ENCODE measurements around the gene NAT14. TPM values are rescaled to one million over a fixed set of nuclear protein-coding genes. Genes with fewer than 3 reads are reported as not detected.
A peak's percentile ranks its signal among the peaks of the same experiment; 100 is the strongest.

The NAT14 gene
- total RNA-seq, 2 experiments from 2014 or later, result 11.7 TPM

DNA sequence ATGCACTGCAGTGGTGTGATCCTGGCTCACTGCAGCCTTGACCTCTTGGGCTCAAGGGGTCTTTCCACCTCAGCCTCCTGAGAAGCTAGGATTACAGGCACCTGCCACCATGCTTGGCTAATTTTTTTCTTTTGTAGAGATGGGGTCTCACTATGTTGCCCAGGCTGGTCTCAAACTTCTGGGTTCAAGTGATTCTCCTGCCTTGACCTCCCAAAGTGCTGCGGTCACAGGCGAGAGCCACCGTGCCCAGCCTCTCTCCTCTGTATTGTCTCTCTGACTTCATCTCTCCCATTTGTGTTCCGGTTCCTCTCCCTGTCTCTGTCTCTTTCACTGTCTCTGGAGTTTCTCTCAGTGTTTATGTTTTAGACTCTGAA, 18.8 kb upstream of the NAT14 start:
- no peak overlapping the region for H3K4me3 Mint-ChIP-seq
- peaks cover 16% of the 10 kb centered on the region for H3K4me1 Mint-ChIP-seq
- peaks cover 2% of the 10 kb centered on the region for H3K27me3 Mint-ChIP-seq
- DNase-seq, result no peak
- no peaks in the 10 kb centered on the region for H3K36me3 Mint-ChIP-seq (ENCODE audit: low read depth)
- CTCF ChIA-PET, result interaction anchor here (1.1 to 3.0 kb wide), 3 partner anchors 8 to 166 kb away, joined by 3 to 22 read pairs (median 4); no protein-coding TSS in a partner anchor
- no peak overlapping the region for H3K27ac Mint-ChIP-seq
- POLR2A ChIA-PET, result no interaction called here
- no peaks in the 10 kb centered on the region for H3K9me3 Mint-ChIP-seq

DNA sequence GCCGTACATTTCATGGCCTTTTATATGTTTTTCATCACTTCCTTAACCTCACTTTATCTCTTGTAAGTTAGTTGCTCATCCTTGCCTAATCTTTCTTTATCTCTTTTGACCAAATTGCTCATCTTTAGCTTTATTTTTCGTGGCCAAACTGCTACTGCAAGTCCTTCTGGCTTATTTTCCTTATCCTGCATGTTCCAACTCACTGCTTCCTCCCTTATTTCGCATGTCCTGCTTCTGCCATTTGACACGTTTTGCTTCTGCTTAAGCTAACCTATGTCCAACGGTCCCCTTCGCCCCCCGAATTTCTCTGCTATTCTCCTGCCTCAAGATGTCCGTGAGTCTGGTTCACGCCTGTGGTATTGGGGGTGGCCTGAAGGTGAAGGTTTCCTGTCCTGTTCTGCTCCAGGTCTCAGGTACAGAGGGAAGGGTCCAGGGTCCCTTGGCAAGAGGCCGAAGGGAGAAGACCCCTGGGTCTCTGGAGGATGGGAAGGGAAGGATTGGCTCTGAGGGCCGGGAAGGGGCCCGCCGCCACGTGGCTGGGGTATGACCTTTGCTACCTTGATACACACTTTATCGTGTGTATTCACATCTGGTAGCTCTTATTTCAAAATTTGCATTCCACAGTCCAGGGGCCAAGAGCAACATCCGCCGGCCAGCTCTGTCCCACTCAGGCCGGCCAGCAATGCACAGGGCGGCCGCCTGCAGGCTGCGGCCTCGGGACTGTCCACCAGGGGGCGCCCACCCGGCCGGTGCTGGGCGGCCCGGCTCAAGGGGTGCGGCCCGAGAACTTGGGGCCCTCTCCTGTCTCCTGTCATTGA, 17.5 kb upstream of the NAT14 start:
- Mint-ChIP-seq H3K9me3 (no peaks in the 10 kb centered on the region), H3K27ac (peak overlapping the region; percentile 9), H3K36me3 (ENCODE audit: low read depth) (no peaks in the 10 kb centered on the region), H3K27me3 (peaks cover 2% of the 10 kb centered on the region), H3K4me3 (no peak overlapping the region), H3K4me1 (peaks cover 7% of the 10 kb centered on the region)
- ChIA-PET CTCF (interaction anchor here (0.5 to 3.0 kb wide), 16 partner anchors 9 to 1377 kb away, joined by 3 to 22 read pairs (median 3); partner anchors contain the start of genes U2AF2 and ZNF628), POLR2A (interaction anchor here (0.5 kb wide), 1 partner anchor 9 kb away, joined by 3 read pairs; the partner anchor contains the start of gene ZNF628)
- DNase-seq, result peak; percentile 65

DNA sequence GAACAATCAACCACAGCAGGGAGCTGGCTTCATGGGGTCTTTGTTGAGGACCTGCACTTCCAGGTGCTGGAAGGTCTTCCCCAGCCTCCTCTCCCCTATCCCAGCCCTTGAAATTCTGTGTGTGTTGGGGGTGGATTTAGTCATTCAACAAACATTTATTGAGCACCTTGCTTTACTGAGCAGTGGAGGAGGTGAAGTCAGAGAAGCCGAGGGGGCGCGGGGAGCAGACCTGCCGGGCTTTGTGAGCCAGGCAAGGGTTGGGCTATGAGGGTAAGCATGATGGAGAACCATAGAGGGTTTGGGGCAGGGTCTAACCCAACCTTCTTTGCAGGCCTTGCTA, 17.0 kb upstream of the NAT14 start:
- DNase-seq, result no peak
- H3K4me1 Mint-ChIP-seq, result peaks cover 3% of the 10 kb centered on the region
- no peak overlapping the region for H3K27ac Mint-ChIP-seq
- H3K27me3 Mint-ChIP-seq, result peaks cover 2% of the 10 kb centered on the region
- H3K9me3 Mint-ChIP-seq, result no peaks in the 10 kb centered on the region
- H3K4me3 Mint-ChIP-seq, result no peak overlapping the region
- H3K36me3 Mint-ChIP-seq (ENCODE audit: low read depth), result no peaks in the 10 kb centered on the region
- ChIA-PET CTCF (interaction anchor here (0.5 to 3.0 kb wide), 14 partner anchors 9 to 797 kb away, joined by 3 to 22 read pairs (median 5); partner anchors contain the start of gene ZNF628), POLR2A (no interaction called here)

DNA sequence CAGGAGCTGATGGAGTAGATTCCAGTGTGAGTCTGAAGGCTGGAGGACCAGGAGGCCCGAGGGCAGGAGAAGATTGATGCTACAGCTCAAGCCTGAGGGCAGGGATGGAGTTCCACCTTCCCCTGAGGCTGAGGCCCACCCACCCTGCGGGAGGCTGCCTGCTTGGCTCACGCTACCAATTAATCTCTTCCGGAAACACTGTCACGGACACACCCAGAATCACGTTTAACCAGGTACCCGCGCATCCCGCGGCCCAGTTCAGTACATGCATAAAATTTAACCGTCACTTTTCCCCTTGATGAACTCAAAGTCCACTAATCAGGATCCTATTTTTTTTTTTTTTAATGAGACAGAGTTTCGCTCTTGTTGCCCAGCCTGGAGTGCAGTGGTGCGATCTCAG, 13.7 kb upstream of the NAT14 start:
- Mint-ChIP-seq H3K9me3 (no peaks in the 10 kb centered on the region), H3K4me1 (peaks cover 6% of the 10 kb centered on the region), H3K4me3 (no peak overlapping the region), H3K27me3 (peaks cover 2% of the 10 kb centered on the region), H3K27ac (no peak overlapping the region), H3K36me3 (ENCODE audit: low read depth) (no peaks in the 10 kb centered on the region)
- ChIA-PET POLR2A (no interaction called here), CTCF (interaction anchor here (1.3 kb wide), 1 partner anchor 33 kb away, joined by 8 read pairs; no protein-coding TSS in a partner anchor)
- no peak for DNase-seq

DNA sequence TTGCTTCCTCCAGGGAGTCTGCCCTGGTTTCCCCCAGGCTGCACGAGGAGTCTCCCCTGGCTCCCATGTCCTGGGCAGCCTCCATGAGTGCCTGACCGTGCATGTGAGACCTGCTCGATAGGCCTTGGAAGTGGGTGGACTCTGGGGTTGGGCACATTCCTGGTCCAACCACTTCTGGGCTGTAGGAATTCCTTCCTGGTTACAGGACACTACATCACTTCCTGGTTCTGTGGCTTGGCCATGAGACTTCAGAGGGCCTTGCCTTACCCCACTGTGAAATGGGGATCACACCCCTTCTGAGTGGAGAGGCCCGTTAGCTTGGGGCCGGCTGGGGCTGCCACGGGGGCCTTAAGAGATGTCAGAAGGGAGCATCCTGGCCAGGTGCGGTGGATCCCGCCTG, 12.5 kb upstream of the NAT14 start:
- Mint-ChIP-seq H3K9me3 (no peaks in the 10 kb centered on the region), H3K4me3 (no peak overlapping the region), H3K36me3 (ENCODE audit: low read depth) (no peaks in the 10 kb centered on the region), H3K27me3 (no peaks in the 10 kb centered on the region), H3K4me1 (peaks cover 10% of the 10 kb centered on the region), H3K27ac (no peak overlapping the region)
- DNase-seq, result no peak
- CTCF ChIA-PET, result no interaction called here
- POLR2A ChIA-PET, result no interaction called here

DNA sequence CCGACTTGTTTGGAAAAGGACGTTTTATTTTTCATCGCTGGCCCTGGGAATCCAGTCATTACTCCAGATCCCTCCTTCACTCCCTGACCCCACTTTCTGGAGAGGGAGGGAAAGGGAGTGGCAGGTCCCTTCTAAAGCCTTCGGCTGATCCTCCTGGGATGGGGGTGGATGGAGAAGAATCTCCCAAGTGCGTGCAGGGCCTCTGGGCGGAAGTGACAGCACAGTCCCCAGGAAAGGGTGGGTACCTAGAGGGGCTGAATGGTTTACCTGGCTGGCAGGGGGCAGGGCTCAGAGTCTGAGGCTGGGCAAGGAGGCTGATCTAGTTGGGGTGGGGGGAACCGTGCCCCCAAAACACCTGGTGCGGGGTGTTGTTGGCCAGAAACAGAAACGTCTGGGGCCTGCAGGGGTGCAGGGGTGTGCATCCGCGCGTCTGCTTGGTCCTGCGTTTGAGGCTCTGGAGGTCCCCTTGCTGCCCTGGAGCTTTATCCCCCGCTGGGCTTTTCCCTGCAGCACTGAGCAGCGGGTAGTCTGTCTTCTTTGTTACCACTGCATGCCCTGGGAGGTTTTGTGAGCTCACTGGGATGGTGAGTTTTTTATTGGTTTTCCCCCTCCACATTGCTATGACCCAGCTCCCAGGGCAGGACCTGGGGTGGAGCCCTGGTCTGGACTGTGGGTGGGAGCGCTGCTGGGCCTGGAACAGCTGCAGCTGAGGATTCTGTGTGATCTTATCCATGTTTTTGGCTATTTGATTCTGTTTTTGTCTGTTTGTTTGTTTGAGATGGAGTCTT, 11.6 kb upstream of the NAT14 start:
- POLR2A ChIA-PET, result no interaction called here
- H3K4me1 Mint-ChIP-seq, result peaks cover 16% of the 10 kb centered on the region

DNA sequence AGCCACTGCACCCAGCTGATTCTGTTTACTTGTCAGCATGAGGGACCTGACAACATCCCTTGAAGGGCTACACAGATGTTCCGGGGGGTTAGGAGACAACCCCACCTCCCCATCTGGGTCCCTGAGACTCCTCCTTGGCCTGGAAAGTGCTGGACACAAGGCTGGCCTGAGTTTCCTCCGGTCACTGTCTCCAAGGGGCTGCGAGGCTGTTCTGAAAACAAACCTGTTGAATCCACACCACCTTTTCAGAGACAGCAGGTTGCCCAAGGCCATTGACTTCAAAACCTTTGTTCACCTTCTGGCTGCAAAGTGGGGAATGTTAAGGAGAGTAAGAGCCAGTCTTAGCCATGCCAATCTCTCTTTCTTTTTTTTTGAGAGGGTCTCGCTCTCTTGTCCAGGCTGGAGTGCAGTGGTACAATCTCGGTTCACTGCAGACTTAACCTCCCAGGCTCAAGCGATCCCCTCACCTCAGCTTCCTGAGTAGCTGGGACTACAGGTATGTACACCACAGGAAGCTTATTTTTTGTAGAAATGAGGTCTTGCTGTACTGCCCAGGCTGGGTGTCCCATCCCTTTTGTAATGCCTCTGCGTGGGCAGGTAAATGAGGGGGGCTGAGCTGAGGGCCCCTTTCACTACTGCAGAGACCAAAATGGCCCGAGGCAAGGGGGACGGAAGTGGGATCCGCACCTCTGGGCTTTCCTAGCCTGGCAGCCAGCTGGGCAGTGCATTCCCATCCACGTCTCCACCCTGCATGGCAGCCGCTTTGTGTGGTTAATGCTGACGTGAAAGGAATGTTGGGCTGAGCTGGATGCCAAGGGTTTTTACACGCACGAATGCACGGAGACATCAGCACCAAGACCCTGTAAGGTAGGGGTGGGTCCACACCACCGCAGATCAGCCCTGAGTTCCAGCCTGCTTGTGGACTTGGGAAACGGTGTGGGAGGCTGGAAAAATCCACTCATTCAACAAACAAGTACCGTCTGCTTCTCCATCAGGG, 10.4 kb upstream of the NAT14 start:
- no peak for DNase-seq
- Mint-ChIP-seq H3K27me3 (no peaks in the 10 kb centered on the region), H3K4me1 (peaks cover 26% of the 10 kb centered on the region), H3K27ac (no peak overlapping the region), H3K9me3 (no peaks in the 10 kb centered on the region), H3K4me3 (no peak overlapping the region), H3K36me3 (ENCODE audit: low read depth) (no peaks in the 10 kb centered on the region)
- ChIA-PET POLR2A (no interaction called here), CTCF (interaction anchor here (2.1 kb wide), 1 partner anchor 29 kb away, joined by 8 read pairs; no protein-coding TSS in a partner anchor)

More for the DNA sequence above, 11.6 kb upstream of the NAT14 start:
- no peak for DNase-seq
- Mint-ChIP-seq H3K36me3 (ENCODE audit: low read depth) (no peaks in the 10 kb centered on the region), H3K27ac (peak overlapping the region; percentile 72), H3K27me3 (no peaks in the 10 kb centered on the region), H3K4me3 (no peak overlapping the region), H3K9me3 (no peaks in the 10 kb centered on the region)
- CTCF ChIA-PET, result interaction anchor here (1.3 to 2.1 kb wide), 2 partner anchors 12 to 30 kb away, joined by 3 to 8 read pairs; partner anchors contain the start of gene ISOC2

DNA sequence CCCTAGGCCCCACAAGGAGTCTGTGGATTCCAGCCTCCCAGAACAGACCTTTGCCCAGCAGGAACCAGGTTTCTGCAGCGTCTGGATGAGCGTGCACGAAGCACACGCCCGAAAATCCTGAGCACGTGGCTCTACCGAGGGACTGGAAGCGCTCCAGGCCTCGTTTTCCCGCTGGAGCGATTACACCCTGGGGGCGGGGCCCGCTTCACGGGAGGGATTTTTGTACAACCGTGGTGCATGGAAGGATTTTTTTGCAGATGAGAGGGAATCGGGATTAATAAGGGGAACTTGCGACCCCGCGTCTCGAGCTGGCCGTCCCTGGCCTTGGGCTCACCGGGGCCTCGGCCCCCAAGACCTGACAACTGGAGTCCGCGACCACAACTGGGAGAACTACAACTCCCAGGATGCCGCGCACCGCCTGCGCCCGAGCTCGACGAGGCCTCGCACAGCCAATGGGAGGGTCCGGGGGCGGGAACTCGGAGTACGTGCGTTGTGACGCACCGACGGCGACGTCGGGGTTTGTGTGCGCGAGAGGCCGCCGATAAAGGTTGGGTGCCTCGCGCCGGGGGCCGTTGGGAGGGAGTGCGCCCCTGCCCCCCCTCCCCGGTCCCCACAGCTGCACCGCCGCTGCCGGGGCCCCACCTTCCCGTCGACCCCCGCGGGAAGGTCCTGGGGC, 8.8 kb upstream of the NAT14 start, which contains the start of gene ZNF628:
TSS of gene ZNF628 (plus strand) at position 518 of the 676 bp plus-strand sequence. CDS start 3,294 bp downstream, outside the sequence.
- peaks cover 2% of the 10 kb centered on the region for H3K36me3 Mint-ChIP-seq (ENCODE audit: low read depth)
- DNase-seq, result peak; percentile 98
- peak within 1 kb of the TSS; percentile 90 for H3K27ac Mint-ChIP-seq
- ChIA-PET POLR2A (interaction anchor here (0.6 to 1.0 kb wide), 2 partner anchors 9 kb away, joined by 3 to 5 read pairs; partner anchors contain the start of gene NAT14), CTCF (interaction anchor here (0.7 to 2.7 kb wide), 8 partner anchors 8 to 303 kb away, joined by 3 to 17 read pairs (median 3); partner anchors contain the start of gene KMT5C)
- peak within 1 kb of the TSS; percentile 87 for H3K4me3 Mint-ChIP-seq
- no peaks in the 10 kb centered on the region for H3K27me3 Mint-ChIP-seq
- no peaks in the 10 kb centered on the region for H3K9me3 Mint-ChIP-seq
- H3K4me1 Mint-ChIP-seq, result peaks cover 33% of the 10 kb centered on the region

DNA sequence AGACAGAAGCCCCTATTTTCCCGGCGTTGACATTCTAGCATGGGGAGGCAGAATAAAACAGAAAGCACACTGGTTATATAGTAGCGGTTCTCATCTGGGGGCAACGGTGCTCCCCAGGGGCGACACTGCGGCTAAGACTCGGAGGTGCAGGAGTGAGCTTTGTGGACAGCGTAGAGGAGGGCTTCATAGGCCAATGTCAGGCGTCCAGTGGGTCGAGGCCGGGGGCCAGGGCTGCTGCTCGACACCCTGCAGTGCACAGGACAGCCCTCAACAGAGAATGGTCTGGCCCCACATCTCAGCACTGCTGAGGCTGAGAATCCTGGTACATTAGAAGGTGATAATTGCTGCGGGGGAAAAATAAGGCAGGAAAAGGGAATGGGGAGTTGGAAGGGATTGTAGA, 7.1 kb upstream of the NAT14 start:
- H3K27me3 Mint-ChIP-seq, result no peaks in the 10 kb centered on the region
- H3K36me3 Mint-ChIP-seq (ENCODE audit: low read depth), result peaks cover 2% of the 10 kb centered on the region
- H3K9me3 Mint-ChIP-seq, result no peaks in the 10 kb centered on the region
- ChIA-PET POLR2A (no interaction called here), CTCF (interaction anchor here (0.7 to 2.7 kb wide), 4 partner anchors 10 to 26 kb away, joined by 3 to 17 read pairs (median 8); no protein-coding TSS in a partner anchor)
- no peak for DNase-seq
- peak overlapping the region; percentile 87 for H3K4me3 Mint-ChIP-seq
- peaks cover 33% of the 10 kb centered on the region for H3K4me1 Mint-ChIP-seq
- H3K27ac Mint-ChIP-seq, result peak overlapping the region; percentile 74

DNA sequence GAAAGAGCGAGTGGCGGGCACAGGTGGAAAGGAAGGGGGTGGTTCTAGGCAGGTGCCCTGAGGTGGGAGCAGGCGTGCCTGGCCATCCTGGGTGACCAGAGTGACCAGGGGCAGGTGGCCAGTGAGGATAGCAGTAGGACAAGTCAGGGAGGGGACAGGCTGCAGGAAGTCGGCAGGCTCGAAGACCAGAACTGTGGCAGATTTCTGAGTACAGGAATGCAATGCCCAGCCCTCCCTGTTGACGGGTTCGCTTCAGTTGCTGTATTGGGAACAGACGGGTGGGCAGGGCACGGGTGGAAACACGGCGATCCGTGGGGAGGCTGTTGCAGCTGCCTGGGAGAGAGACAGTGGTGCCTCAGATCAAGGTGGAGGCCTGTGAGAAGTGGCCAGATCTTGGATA, 6.6 kb upstream of the NAT14 start:
- DNase-seq, result no peak
- Mint-ChIP-seq H3K4me3 (peak overlapping the region; percentile 87), H3K4me1 (peaks cover 33% of the 10 kb centered on the region), H3K27me3 (no peaks in the 10 kb centered on the region), H3K9me3 (no peaks in the 10 kb centered on the region), H3K36me3 (ENCODE audit: low read depth) (peaks cover 2% of the 10 kb centered on the region), H3K27ac (no peak overlapping the region)
- ChIA-PET POLR2A (no interaction called here), CTCF (interaction anchor here (0.7 to 2.7 kb wide), 3 partner anchors 23 to 26 kb away, joined by 3 to 11 read pairs (median 5); no protein-coding TSS in a partner anchor)

DNA sequence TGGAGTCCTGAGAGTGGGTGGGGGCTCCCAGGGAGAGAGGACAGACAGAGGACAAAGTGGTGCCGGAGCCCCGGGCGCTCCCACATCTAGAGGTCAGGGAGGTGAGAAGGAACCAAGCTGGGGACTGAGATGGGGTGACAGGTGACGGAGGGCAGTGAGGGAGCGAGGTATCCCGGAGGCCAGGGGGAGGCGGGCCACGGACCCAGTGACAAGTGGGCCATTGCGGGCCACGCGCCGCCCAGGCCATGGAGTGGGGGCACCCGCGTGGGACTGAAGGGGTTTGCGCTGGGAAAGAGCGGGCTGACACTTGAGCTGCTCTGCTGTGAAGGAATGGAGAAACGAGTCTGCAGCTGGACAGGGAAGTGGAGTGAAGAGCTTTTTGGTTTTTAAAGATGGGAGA, 5.9 kb upstream of the NAT14 start:
- Mint-ChIP-seq H3K4me1 (peaks cover 33% of the 10 kb centered on the region), H3K4me3 (peak overlapping the region; percentile 11), H3K27me3 (no peaks in the 10 kb centered on the region), H3K36me3 (ENCODE audit: low read depth) (peaks cover 2% of the 10 kb centered on the region), H3K9me3 (no peaks in the 10 kb centered on the region), H3K27ac (no peak overlapping the region)
- DNase-seq, result no peak
- CTCF ChIA-PET, result no interaction called here
- POLR2A ChIA-PET, result no interaction called here

All from activated CD4-positive, alpha-beta T cell treated with anti-CD3 and anti-CD28 coated beads, Interleukin-2, amount 10 ng/mL, durations not matched to agents 7 days and 5 days (primary cell).